NB4 (cell line): Measurements from ENCODE around the gene ENTR1.

Experiments
- DNase-seq: peaks from one replicate; pipeline ENCODE4 v3.0.0; 2010; ENCODE audit warnings: low read depth
- H3K4me3 ChIP-seq: one replicate; pipeline ENCODE4 v1.5.1; 2011; ENCODE audit warnings: mild to moderate bottlenecking, low read depth, low read length, moderate library complexity
- MYC ChIP-seq: IDR thresholded peaks from 2 replicates; pipeline ENCODE4 v1.6.1; 2011; ENCODE audit warnings: low read depth, low read length
- POLR2A ChIP-seq: IDR thresholded peaks from 2 replicates; pipeline ENCODE4 v1.6.1; 2011; ENCODE audit warnings: mild to moderate bottlenecking; ENCODE audit not compliant: insufficient read length; ENCODE audit errors: extremely low read depth
- TF ChIP-seq, protein P1 (sequence below): IDR thresholded peaks from 2 replicates; pipeline ENCODE4 v1.6.1; 2011; ENCODE audit warnings: low read depth, low read length
- TF ChIP-seq, protein P2 (sequence below): IDR thresholded peaks from one replicate; pipeline ENCODE4 v1.5.1; 2012; ENCODE audit warnings: low read depth, low read length

The ENTR1 gene

DNA sequence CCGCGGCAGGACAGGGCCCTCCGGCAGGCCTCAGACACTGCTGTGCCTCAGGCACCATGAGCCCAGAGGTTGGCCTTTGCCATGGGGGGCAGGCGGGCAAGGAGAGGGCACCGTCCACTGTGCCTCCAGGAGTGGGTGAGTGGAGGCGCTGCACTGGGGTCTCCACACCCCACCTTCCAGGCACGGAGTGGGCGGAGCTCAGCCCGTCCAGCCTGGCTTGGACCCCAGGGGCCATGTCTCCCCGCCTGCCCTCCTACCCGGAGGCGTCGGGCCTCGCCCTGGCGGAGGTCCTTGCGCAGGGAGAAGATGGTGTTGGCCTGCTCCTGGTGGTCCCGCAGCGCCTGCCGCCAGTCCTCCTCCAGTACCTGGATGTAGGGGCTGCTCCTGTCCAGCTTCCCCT is 40.4 kb downstream of the ENTR1 start:
- no peak overlapping the region for H3K4me3 ChIP-seq
- TF ChIP-seq POLR2A = no peak
- TF ChIP-seq, protein P1, sequence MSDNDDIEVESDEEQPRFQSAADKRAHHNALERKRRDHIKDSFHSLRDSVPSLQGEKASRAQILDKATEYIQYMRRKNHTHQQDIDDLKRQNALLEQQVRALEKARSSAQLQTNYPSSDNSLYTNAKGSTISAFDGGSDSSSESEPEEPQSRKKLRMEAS = no peak
- no peak for TF ChIP-seq MYC
- DNase-seq = no peak

DNA sequence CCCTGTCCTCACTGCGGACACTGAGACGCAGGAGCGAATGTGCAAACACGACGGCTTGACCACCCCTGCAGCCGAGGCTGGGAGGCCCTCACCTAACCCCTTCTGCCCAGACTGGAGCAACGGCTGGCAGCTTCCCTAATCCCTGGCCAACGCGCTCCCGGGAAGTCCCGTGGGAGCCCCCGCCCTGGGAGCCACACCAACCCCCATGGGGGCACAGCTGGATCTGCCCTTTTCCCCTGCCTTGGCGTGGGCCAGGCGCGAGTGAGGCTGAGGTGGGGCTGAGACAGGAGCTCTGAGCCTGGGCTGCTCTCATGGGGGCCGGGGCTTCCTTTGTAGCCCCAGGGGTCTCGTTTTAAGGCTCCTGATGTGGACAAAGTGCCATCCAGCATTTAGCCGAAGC is 42.2 kb downstream of the ENTR1 start:
- TF ChIP-seq POLR2A (no peak), MYC (no peak)
- TF ChIP-seq, protein P1 = no peak
- TF ChIP-seq, protein P2, sequence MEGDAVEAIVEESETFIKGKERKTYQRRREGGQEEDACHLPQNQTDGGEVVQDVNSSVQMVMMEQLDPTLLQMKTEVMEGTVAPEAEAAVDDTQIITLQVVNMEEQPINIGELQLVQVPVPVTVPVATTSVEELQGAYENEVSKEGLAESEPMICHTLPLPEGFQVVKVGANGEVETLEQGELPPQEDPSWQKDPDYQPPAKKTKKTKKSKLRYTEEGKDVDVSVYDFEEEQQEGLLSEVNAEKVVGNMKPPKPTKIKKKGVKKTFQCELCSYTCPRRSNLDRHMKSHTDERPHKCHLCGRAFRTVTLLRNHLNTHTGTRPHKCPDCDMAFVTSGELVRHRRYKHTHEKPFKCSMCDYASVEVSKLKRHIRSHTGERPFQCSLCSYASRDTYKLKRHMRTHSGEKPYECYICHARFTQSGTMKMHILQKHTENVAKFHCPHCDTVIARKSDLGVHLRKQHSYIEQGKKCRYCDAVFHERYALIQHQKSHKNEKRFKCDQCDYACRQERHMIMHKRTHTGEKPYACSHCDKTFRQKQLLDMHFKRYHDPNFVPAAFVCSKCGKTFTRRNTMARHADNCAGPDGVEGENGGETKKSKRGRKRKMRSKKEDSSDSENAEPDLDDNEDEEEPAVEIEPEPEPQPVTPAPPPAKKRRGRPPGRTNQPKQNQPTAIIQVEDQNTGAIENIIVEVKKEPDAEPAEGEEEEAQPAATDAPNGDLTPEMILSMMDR = no peak
- DNase-seq = no peak

DNA sequence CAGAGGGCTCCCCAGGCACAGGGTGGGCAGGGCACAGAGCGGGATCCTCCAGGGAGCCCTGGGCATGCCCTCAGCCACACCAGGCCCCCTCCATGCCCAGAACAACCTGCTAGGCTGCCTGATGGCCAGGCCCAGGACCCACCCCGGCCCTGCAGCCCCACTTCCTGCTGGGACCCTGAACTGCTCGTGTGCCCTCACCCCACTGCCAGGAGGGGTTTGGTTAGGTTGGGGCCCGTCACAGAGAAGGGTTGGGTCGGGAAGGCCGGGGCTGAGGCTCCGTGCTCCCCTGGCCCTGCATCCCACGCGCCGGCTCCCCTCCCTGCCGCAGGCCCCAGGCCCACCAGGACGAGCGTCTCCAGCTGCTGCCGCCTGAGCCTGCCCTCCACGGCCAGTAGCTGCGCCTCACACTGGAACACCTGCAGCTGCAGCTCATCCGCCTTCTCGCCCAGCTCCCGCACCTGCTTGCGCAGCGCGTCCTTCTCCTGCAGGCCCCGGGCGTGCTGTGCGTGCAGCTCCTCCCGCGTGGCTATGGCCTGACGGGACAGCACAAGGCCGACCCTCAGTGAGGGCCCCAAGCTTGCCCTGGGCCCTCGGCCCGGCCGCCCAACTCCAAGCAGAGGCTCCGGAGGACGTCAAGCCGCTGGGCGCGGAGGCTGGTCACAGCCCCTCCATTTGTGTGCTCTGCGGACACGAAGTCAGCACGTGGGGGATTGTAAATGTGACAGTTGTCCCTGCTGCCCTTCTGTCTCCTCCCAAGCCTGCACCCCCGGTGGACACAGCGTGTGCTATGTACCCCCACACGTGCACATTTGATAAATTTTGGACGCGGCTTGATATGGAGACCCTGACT is 42.9 kb downstream of the ENTR1 start:
- no peak overlapping the region for H3K4me3 ChIP-seq
- TF ChIP-seq POLR2A (no peak), MYC (no peak)
- TF ChIP-seq, protein P2 = no peak
- TF ChIP-seq, protein P1 = no peak
- DNase-seq = no peak

More for the DNA sequence above, 42.2 kb downstream of the ENTR1 start:
- H3K4me3 ChIP-seq = no peak overlapping the region

DNA sequence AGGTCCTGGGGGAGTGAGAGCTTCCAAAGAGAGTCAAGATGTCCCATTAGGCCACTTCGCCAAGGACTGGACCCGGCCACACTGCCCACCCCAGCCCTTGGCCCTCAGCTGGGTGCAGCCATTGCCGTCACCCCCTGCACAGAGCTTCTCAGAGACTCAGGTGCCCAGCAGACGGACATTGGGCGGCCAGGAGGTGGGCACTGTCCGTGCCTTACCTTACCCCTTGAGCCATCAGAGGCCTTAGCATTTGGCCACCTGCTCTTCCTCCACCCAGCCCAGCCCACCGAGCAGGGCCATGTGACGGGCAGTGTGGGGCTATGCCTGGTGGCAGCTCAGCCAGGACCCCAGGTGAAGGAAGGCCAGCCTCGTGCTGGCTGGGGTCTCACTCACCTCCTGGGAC is 43.6 kb downstream of the ENTR1 start:
- no peak overlapping the region for H3K4me3 ChIP-seq
- no peak for DNase-seq
- TF ChIP-seq, protein P1 = no peak
- TF ChIP-seq MYC (no peak), POLR2A (no peak)
- TF ChIP-seq, protein P2 = no peak

DNA sequence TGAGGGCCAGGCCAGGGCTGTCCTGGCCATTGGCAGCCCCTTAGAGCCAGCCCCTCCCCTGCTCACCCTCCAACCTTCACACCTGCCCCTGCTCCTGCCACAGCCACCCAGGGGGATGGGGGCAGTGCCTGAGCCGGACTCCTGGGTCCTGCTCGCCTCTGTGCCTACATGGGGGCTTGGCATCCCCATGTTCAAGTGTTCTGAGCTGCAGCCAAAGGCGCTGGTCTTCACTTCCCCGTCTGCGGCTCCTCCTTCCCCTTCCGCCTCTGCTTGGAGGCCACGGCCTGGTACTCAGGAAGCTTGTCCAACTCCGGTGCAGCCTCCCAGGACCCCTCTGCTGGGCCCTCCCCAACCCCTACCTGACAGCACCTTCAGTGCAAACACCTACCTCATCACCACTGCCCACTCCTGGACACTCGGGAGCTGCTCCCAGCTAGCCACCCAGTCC is 44.6 kb downstream of the ENTR1 start:
- H3K4me3 ChIP-seq = no peak overlapping the region
- DNase-seq = peak; percentile 51
- TF ChIP-seq, protein P1 = no peak
- TF ChIP-seq MYC (no peak), POLR2A (no peak)
- TF ChIP-seq, protein P2 = no peak

DNA sequence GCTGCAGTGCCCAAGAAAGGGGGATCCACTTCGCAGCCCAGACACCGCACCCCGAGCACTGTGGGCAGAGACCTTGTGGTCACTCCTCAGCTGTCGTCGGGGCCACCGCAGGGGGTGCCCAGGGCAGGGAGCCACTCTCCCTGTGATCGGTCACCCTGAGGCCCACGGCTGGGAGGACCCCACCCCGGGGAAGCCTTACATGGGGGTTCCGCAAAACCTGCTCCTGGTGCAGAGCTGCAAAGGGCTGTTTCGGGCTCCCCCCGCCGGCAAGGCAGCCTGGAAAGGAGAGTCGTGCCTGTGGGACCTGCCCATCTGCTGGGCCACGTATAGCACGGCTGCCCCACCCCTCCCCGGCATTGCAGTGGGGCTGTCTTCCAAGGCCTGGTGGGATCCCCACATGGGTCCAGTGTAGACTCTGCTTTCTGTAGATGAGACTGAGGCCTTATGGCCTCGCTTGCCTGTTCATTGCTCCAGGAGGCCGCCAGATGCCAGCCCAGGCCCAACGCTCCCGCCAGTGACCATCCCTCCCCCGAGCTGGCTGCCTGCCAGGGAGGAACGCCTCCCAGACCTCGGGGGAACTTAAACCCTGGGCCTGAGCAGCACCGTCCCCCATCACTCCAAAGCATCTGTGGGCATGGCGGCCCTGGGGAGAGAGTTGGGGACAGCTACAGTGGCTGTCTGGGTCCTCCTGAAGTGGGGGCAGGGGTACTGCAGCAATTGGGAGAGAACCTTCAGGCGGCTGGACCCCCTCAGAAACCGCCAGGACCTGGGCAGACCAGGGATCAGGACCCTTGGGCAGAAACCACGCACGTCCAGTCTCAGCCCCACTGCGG is 45.3 kb downstream of the ENTR1 start:
- H3K4me3 ChIP-seq = peak overlapping the region; percentile 32
- TF ChIP-seq POLR2A (no peak), MYC (no peak)
- TF ChIP-seq, protein P1 = no peak
- TF ChIP-seq, protein P2 = no peak
- peak; percentile 70 for DNase-seq
